Neural crest cell (in vitro differentiated cells): ENCODE data around the gene IL31. TPM values are rescaled to one million over a fixed set of nuclear protein-coding genes. Genes with fewer than 3 reads are reported as not detected.

ENCODE experiments used
- DNase-seq: peaks from one replicate; pipeline ENCODE4 v3.0.0; 2021; ENCODE audit warnings: low read depth, mixed read lengths, low spot score
- H3K27ac Mint-ChIP-seq: one replicate; pipeline ENCODE4 v1.8.0; 2021; ENCODE audit warnings: mild to moderate bottlenecking, mixed read lengths; ENCODE audit not compliant: unreplicated experiment
- H3K27me3 Mint-ChIP-seq: 2 replicates; pipeline ENCODE4 v1.8.0; 2021; ENCODE audit warnings: low read depth, mild to moderate bottlenecking, mixed read lengths
- H3K36me3 Mint-ChIP-seq: 2 replicates; pipeline ENCODE4 v1.8.0; 2021; ENCODE audit warnings: low read depth, mild to moderate bottlenecking, mixed read lengths
- H3K4me1 Mint-ChIP-seq: 2 replicates; pipeline ENCODE4 v1.8.0; 2021; ENCODE audit warnings: mixed read lengths
- H3K4me3 Mint-ChIP-seq: one replicate; pipeline ENCODE4 v1.8.0; 2021; ENCODE audit warnings: mild to moderate bottlenecking, mixed read lengths
- H3K9me3 Mint-ChIP-seq: 2 replicates; pipeline ENCODE4 v1.8.0; 2021; ENCODE audit warnings: mixed read lengths
- total RNA-seq: library from RNA; stranded (reverse); gene quantifications from 2 replicates; pipeline ENCODE4 v1.2.1, GENCODE V29; 2021
- TF ChIP-seq, protein P1 (sequence below): fragments of 200-600 bp; sonication (generic); conservative IDR thresholded peaks from 2 replicates; pipeline ENCODE4 v1.5.0; 2021; ENCODE audit warnings: antibody characterized with exemption, mild to moderate bottlenecking

Gene IL31
- total RNA-seq, 1 donor from 2014 or later: not detected

DNA sequence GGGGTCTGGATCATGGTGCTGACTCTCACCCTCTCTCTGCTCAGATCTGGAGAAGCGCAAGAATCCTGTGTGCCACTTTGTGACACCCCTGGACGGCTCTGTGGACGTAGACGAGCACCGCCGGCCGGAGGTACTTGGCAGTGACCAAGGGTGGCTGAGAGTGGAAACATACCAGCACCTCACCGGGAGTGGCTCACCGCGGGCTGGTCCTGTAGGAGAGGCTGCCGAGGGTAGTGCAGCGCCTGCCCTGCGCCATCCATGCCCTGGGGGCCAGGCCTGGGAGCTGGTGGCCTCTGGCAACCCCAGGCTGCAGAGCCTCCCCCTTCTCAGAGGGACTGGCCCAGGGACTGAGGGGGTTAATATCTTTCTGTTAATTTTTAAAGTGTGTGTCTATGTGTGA lies 46.2 kb downstream of the IL31 start:
- no peak overlapping the region for H3K27ac Mint-ChIP-seq
- DNase-seq: no peak
- H3K4me3 Mint-ChIP-seq: no peak overlapping the region
- H3K27me3 Mint-ChIP-seq: no peaks in the 10 kb centered on the region
- no peaks in the 10 kb centered on the region for H3K36me3 Mint-ChIP-seq
- peaks cover 12% of the 10 kb centered on the region for H3K4me1 Mint-ChIP-seq
- TF ChIP-seq, protein P1, sequence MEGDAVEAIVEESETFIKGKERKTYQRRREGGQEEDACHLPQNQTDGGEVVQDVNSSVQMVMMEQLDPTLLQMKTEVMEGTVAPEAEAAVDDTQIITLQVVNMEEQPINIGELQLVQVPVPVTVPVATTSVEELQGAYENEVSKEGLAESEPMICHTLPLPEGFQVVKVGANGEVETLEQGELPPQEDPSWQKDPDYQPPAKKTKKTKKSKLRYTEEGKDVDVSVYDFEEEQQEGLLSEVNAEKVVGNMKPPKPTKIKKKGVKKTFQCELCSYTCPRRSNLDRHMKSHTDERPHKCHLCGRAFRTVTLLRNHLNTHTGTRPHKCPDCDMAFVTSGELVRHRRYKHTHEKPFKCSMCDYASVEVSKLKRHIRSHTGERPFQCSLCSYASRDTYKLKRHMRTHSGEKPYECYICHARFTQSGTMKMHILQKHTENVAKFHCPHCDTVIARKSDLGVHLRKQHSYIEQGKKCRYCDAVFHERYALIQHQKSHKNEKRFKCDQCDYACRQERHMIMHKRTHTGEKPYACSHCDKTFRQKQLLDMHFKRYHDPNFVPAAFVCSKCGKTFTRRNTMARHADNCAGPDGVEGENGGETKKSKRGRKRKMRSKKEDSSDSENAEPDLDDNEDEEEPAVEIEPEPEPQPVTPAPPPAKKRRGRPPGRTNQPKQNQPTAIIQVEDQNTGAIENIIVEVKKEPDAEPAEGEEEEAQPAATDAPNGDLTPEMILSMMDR: no peak
- H3K9me3 Mint-ChIP-seq: no peaks in the 10 kb centered on the region

DNA sequence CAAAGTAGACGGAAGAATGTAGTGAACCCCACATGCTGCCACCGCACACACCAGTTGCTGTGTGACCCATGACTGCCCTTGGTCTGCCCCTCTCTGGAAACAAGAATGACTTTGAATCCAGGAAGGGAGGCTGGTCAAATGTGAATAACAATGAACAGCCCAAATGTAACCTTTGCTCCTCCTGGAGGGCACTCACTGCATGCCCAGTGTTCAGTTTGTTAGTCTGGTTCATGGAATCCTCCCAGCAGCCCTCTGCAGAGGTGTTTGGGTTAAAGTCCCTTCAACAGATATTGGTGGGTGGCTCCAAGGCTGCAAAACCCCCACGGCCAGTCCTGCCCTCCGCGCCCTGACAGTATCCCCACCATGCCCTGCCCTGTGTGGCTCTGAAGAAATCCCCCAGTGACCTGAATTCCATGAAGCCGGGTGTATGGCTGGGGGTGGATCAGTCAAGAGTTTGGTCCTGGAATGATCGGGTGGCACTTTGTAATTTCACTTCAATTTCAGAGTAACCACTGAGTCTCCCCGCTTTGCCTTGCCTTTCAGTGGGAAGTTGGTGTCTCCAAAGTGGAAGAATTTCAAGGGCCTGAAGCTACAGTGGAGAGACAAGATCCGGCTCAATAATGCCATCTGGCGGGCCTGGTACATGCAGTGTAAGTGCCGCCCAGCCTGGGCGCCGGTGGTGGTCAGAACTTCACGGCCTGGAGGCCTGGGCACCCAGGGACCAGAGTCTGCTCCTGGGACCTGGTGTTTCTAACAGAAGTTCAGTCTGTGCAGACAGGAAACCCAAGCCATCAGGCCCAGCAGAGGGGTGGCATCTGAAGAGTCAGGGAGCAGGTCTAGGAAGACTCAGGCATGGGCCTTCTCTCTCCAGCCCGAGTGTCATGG lies 47.1 kb downstream of the IL31 start:
- DNase-seq: no peak
- H3K27me3 Mint-ChIP-seq: no peaks in the 10 kb centered on the region
- no peak overlapping the region for H3K4me3 Mint-ChIP-seq
- peak overlapping the region; percentile 9 for H3K27ac Mint-ChIP-seq
- H3K4me1 Mint-ChIP-seq: peaks cover 14% of the 10 kb centered on the region
- H3K36me3 Mint-ChIP-seq: no peaks in the 10 kb centered on the region
- TF ChIP-seq, protein P1: no peak
- no peaks in the 10 kb centered on the region for H3K9me3 Mint-ChIP-seq

DNA sequence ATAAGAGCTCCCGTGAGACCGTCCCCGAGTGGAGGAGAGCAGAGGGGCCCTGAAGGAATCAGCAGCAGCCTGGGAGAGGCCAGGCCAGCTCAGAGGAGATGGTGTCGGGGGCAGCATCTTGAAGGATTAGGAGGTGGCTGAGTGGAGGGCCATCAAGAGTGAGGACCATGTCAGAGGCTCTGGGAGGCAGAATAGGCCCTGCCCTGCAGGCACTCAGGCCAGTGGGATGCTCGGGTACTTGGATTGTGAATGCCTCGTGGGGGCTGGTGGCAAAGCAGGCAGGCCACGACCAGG lies 47.7 kb downstream of the IL31 start:
- TF ChIP-seq, protein P1: no peak
- Mint-ChIP-seq H3K9me3 (no peaks in the 10 kb centered on the region), H3K4me3 (no peak overlapping the region), H3K27ac (peak overlapping the region; percentile 78), H3K27me3 (no peaks in the 10 kb centered on the region), H3K36me3 (no peaks in the 10 kb centered on the region), H3K4me1 (peaks cover 20% of the 10 kb centered on the region)
- no peak for DNase-seq

DNA sequence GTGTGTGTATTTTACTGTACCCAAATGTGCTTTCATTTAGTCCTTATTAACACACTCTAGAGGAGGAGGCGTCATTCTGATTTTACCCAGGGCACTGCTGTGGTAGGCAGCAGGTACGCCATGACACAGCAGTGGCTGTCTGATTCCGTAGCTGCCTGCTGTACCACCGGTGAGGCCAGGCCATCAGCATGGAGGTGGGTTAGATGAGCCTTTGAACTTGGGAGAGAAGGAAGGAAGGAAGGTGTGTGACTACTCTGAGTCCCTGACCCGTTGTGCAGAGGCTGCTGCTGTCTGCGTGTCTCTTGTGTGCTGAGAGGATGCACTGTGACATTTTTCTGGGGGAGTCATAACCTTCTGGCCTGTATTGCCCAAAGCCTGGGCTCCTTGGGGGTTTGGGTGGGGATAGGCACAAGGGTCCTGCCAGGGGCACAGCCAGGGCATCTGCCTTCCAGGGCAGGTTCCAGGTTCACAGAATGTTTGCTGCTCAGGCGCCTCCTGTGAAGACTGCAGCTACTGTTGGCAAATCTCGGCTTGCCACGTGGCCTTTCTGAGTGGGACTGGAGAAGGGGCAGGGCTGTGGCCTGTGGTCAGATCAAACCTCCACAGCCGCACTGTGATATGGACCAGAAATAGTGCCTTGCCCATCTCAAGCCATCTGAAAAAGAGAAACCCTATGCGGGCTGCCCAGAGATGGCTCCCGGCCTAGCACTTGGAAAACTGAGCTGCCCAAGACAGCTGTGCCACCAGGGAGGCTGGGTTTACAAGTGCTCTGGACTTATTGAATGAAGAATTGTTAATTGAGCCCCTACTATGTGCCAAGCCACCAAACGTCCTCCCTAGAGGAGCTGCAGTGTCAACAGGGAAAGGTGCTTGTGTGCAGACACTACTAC lies 48.3 kb downstream of the IL31 start:
- DNase-seq: no peak
- H3K36me3 Mint-ChIP-seq: no peaks in the 10 kb centered on the region
- no peak overlapping the region for H3K27ac Mint-ChIP-seq
- no peak overlapping the region for H3K4me3 Mint-ChIP-seq
- TF ChIP-seq, protein P1: no peak
- H3K4me1 Mint-ChIP-seq: peaks cover 20% of the 10 kb centered on the region
- no peaks in the 10 kb centered on the region for H3K27me3 Mint-ChIP-seq
- no peaks in the 10 kb centered on the region for H3K9me3 Mint-ChIP-seq

DNA sequence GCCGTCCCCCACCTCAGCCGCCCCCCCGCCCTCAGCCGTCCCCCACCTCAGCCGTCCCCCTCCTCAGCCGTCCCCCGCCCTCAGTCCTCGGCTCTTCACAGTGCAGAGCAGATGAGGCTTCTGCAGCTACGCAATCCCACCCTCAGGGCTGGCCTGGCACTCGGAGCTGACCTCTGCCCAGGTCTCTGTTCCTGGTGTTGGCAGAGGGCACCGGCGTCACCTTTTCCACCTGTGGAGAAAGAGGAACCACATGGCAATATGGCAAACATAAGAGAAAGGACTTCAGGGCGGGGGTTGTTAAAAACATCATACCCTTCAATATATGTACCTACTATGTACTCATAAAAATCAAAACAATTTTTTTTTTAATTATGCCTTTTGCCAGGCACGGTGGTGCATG lies 49.7 kb downstream of the IL31 start:
- Mint-ChIP-seq H3K36me3 (no peaks in the 10 kb centered on the region), H3K4me3 (no peak overlapping the region), H3K27ac (no peak overlapping the region), H3K27me3 (no peaks in the 10 kb centered on the region), H3K9me3 (no peaks in the 10 kb centered on the region), H3K4me1 (peaks cover 28% of the 10 kb centered on the region)
- DNase-seq: no peak
- TF ChIP-seq, protein P1: no peak
